Suprapubic skin (tissue), 4 donors: ENCODE measurements around the gene ERC2. TPM values are rescaled to one million over a fixed set of nuclear protein-coding genes. Genes with fewer than 3 reads are reported as not detected.

ENCODE experiments used
- DNase-seq, 2 donors: peaks; one replicate each; pipeline ENCODE4 v3.0.0-alpha.2; 2019; ENCODE audit warnings: low spot score in 2 of 2
- H3K27ac ChIP-seq: fragments of 200-600 bp; sonication (generic); one replicate; pipeline ENCODE4 v1.5.1; 2019
- H3K27me3 ChIP-seq: fragments of 200-600 bp; sonication (generic); one replicate; pipeline ENCODE4 v1.5.1; 2019
- H3K36me3 ChIP-seq: fragments of 200-600 bp; sonication (generic); one replicate; pipeline ENCODE4 v1.5.1; 2019
- H3K4me1 ChIP-seq: fragments of 200-600 bp; sonication (generic); one replicate; pipeline ENCODE4 v1.5.1; 2019
- H3K4me3 ChIP-seq: fragments of 200-600 bp; sonication (generic); one replicate; pipeline ENCODE4 v1.5.1; 2019; ENCODE audit warnings: mild to moderate bottlenecking
- H3K9me3 ChIP-seq: fragments of 200-600 bp; sonication (generic); one replicate; pipeline ENCODE4 v1.5.1; 2019
- CTCF ChIP-seq, 2 donors: fragments of 200-600 bp in 1 of 2; fragments of 450-650 bp in 1 of 2; sonication (generic) in 1 of 2; IDR thresholded peaks; one replicate each; pipeline ENCODE4 v1.5.1; 2016 to 2019; ENCODE audit warnings: antibody characterized with exemption in 2 of 2, mild to moderate bottlenecking in 1 of 2, moderate library complexity in 1 of 2
- EP300 ChIP-seq: sonication (generic); formaldehyde crosslinking; IDR thresholded peaks from one replicate; pipeline ENCODE4 v1.6.1; 2017; ENCODE audit warnings: antibody characterized with exemption
- POLR2A ChIP-seq, 2 donors: fragments of 450-650 bp; IDR thresholded peaks; one replicate each; pipeline ENCODE4 v1.6.1; 2017; ENCODE audit warnings: antibody characterized with exemption in 2 of 2, mild to moderate bottlenecking in 2 of 2, moderate library complexity in 2 of 2
- POLR2AphosphoS5 ChIP-seq, 3 donors: sonication (generic); formaldehyde crosslinking; IDR thresholded peaks; one replicate each; pipeline ENCODE4 v1.6.1; 2017; ENCODE audit warnings: antibody characterized with exemption in 3 of 3
- WGBS: methylation state at CpG from one replicate; pipeline ENCODE4 v1.1.5; 2018; 5-methylcytosine and 5-hydroxymethylcytosine counted together
- total RNA-seq, 4 donors: library from RNA; depleted of rRNA; stranded (reverse); fragments of >200 nt; gene quantifications; one replicate each; pipeline ENCODE4 v1.1.0, GENCODE V29; 2016

Gene ERC2
- total RNA-seq, 4 donors from 2014 or later, result 0.21 TPM; not detected in 3

- H3K27me3 ChIP-seq, result no peaks in the 10 kb centered on the region
- TF ChIP-seq POLR2A (IDR thresholded peaks at IDR 0.05) (no peak), EP300 (no peak), POLR2AphosphoS5 (IDR thresholded peaks at IDR 0.05) (no peak), CTCF (IDR thresholded peaks at IDR 0.05) (no peak)
- no peaks in the 10 kb centered on the region for H3K36me3 ChIP-seq
- H3K4me1 ChIP-seq, result no peaks in the 10 kb centered on the region
- DNase-seq, result no peak
- no peak overlapping the region for H3K4me3 ChIP-seq
- no peaks in the 10 kb centered on the region for H3K9me3 ChIP-seq
- H3K27ac ChIP-seq, result no peak overlapping the region
These were observed 270.3 kb downstream of the ERC2 start for GRCh38 chr3:56197991-56198390.

GRCh38 chr3:56197259-56197965, 270.9 kb downstream of the ERC2 start:
- H3K27me3 ChIP-seq, result no peaks in the 10 kb centered on the region
- DNase-seq, result no peak
- WGBS, result 58% methylated on average over 3 of the region's 3 CpGs
- H3K27ac ChIP-seq, result no peak overlapping the region
- TF ChIP-seq CTCF (IDR thresholded peaks at IDR 0.05) (no peak), POLR2A (IDR thresholded peaks at IDR 0.05) (no peak), POLR2AphosphoS5 (IDR thresholded peaks at IDR 0.05) (no peak), EP300 (no peak)
- H3K4me1 ChIP-seq, result no peaks in the 10 kb centered on the region
- H3K4me3 ChIP-seq, result no peak overlapping the region
- no peaks in the 10 kb centered on the region for H3K9me3 ChIP-seq
- H3K36me3 ChIP-seq, result no peaks in the 10 kb centered on the region

GRCh38 chr3:56196700-56197099, 271.6 kb downstream of the ERC2 start:
- H3K9me3 ChIP-seq, result no peaks in the 10 kb centered on the region
- no peaks in the 10 kb centered on the region for H3K4me1 ChIP-seq
- DNase-seq, result no peak
- H3K27ac ChIP-seq, result no peak overlapping the region
- WGBS, result 48% methylated on average over 3 of the region's 3 CpGs
- no peak overlapping the region for H3K4me3 ChIP-seq
- no peaks in the 10 kb centered on the region for H3K36me3 ChIP-seq
- TF ChIP-seq CTCF (IDR thresholded peaks at IDR 0.05) (no peak), POLR2A (IDR thresholded peaks at IDR 0.05) (no peak), POLR2AphosphoS5 (IDR thresholded peaks at IDR 0.05) (no peak), EP300 (no peak)
- H3K27me3 ChIP-seq, result no peaks in the 10 kb centered on the region

GRCh38 chr3:56193519-56193918, 274.7 kb downstream of the ERC2 start:
- Histone ChIP-seq H3K4me3 (no peak overlapping the region), H3K36me3 (no peaks in the 10 kb centered on the region), H3K27ac (no peak overlapping the region), H3K27me3 (no peaks in the 10 kb centered on the region), H3K4me1 (no peaks in the 10 kb centered on the region), H3K9me3 (no peaks in the 10 kb centered on the region)
- DNase-seq, result no peak
- TF ChIP-seq POLR2A (IDR thresholded peaks at IDR 0.05), result no peak
- WGBS, result 93% methylated on average over 3 of the region's 3 CpGs

GRCh38 chr3:56192001-56192400, 276.3 kb downstream of the ERC2 start:
- no peaks in the 10 kb centered on the region for H3K4me1 ChIP-seq
- H3K27me3 ChIP-seq, result no peaks in the 10 kb centered on the region
- TF ChIP-seq CTCF (IDR thresholded peaks at IDR 0.05) (no peak), POLR2AphosphoS5 (IDR thresholded peaks at IDR 0.05) (no peak), POLR2A (IDR thresholded peaks at IDR 0.05) (no peak), EP300 (no peak)
- DNase-seq, result no peak
- no peak overlapping the region for H3K4me3 ChIP-seq
- H3K36me3 ChIP-seq, result no peaks in the 10 kb centered on the region
- no peak overlapping the region for H3K27ac ChIP-seq
- no peaks in the 10 kb centered on the region for H3K9me3 ChIP-seq
